ENCODE measurements around the gene CREG2.

CREG2 gene

GRCh38 chr2:101410114-101410513, 22.8 kb upstream of the CREG2 start:
- FAIRE-seq = peak; percentile 89

GRCh38 chr2:101409699-101410098, 22.4 kb upstream of the CREG2 start:
- no peak for DNase-seq (ENCODE audit: insufficient read length, low spot score)
- FAIRE-seq = no peak

More at GRCh38 chr2:101410114-101410513, 22.8 kb upstream of the CREG2 start:
- no peak for DNase-seq (ENCODE audit: insufficient read length, low spot score)

- DNase-seq (ENCODE audit: insufficient read length, low spot score) (no peak), FAIRE-seq (no peak)
These were observed 21.6 kb upstream of the CREG2 start for GRCh38 chr2:101408925-101409324.

- FAIRE-seq = no peak
- no peak for DNase-seq (ENCODE audit: insufficient read length, low spot score)
These were observed 18.1 kb upstream of the CREG2 start for GRCh38 chr2:101405351-101405899.

- DNase-seq (ENCODE audit: insufficient read length, low spot score) = no peak
- no peak for FAIRE-seq
These were observed 16.4 kb upstream of the CREG2 start for GRCh38 chr2:101403745-101404144.

GRCh38 chr2:101402630-101403029, 15.3 kb upstream of the CREG2 start:
- DNase-seq (ENCODE audit: insufficient read length, low spot score) = no peak
- no peak for FAIRE-seq

GRCh38 chr2:101401906-101402305, 14.6 kb upstream of the CREG2 start:
- no peak for FAIRE-seq
- no peak for DNase-seq (ENCODE audit: insufficient read length, low spot score)

GRCh38 chr2:101401326-101401665, 14.0 kb upstream of the CREG2 start:
- FAIRE-seq = no peak
- no peak for DNase-seq (ENCODE audit: insufficient read length, low spot score)

- no peak for FAIRE-seq
These were observed 13.4 kb upstream of the CREG2 start for GRCh38 chr2:101400506-101401325.

GRCh38 chr2:101400048-101400447, 12.7 kb upstream of the CREG2 start:
- FAIRE-seq (no peak), DNase-seq (ENCODE audit: insufficient read length, low spot score) (no peak)

More at GRCh38 chr2:101400506-101401325, 13.4 kb upstream of the CREG2 start:
- no peak for DNase-seq (ENCODE audit: insufficient read length, low spot score)

GRCh38 chr2:101399021-101399799, 11.9 kb upstream of the CREG2 start:
- FAIRE-seq = no peak
- DNase-seq (ENCODE audit: insufficient read length, low spot score) = no peak

- DNase-seq (ENCODE audit: insufficient read length, low spot score) (no peak), FAIRE-seq (no peak)
These were observed 11.0 kb upstream of the CREG2 start for GRCh38 chr2:101398116-101398821.

GRCh38 chr2:101396316-101396717, 9.0 kb upstream of the CREG2 start:
- FAIRE-seq (no peak), DNase-seq (ENCODE audit: insufficient read length, low spot score) (peak; percentile 67)

GRCh38 chr2:101395545-101396315, 8.4 kb upstream of the CREG2 start:
- FAIRE-seq = no peak
- no peak for DNase-seq (ENCODE audit: insufficient read length, low spot score)

GRCh38 chr2:101388232-101388631, 929 bp upstream of the CREG2 start:
- no peak for FAIRE-seq
- DNase-seq (ENCODE audit: insufficient read length, low spot score) = peak; percentile 40

GRCh38 chr2:101386599-101387150, 628 bp downstream of the CREG2 start:
- no peak for DNase-seq (ENCODE audit: insufficient read length, low spot score)
- no peak for FAIRE-seq

- DNase-seq (ENCODE audit: insufficient read length, low spot score) = no peak
- no peak for FAIRE-seq
These were observed 4.2 kb downstream of the CREG2 start for GRCh38 chr2:101383016-101383541.

GRCh38 chr2:101382442-101382841, 4.9 kb downstream of the CREG2 start:
- no peak for FAIRE-seq

GRCh38 chr2:101380376-101380775, 6.9 kb downstream of the CREG2 start:
- FAIRE-seq = no peak
- peak; percentile 76 for DNase-seq (ENCODE audit: insufficient read length, low spot score)

More at GRCh38 chr2:101382442-101382841, 4.9 kb downstream of the CREG2 start:
- DNase-seq (ENCODE audit: insufficient read length, low spot score) = no peak

- FAIRE-seq (no peak), DNase-seq (ENCODE audit: insufficient read length, low spot score) (no peak)
These were observed 8.2 kb downstream of the CREG2 start for GRCh38 chr2:101379091-101379490.

Measured in HTR-8/SVneo (cell line).